ENCODE data around the gene CHTF8. TPM values are rescaled to one million over a fixed set of nuclear protein-coding genes. Genes with fewer than 3 reads are reported as not detected.

Gene CHTF8
- total RNA-seq, 1 experiment from 2014 or later: 107 TPM

DNA sequence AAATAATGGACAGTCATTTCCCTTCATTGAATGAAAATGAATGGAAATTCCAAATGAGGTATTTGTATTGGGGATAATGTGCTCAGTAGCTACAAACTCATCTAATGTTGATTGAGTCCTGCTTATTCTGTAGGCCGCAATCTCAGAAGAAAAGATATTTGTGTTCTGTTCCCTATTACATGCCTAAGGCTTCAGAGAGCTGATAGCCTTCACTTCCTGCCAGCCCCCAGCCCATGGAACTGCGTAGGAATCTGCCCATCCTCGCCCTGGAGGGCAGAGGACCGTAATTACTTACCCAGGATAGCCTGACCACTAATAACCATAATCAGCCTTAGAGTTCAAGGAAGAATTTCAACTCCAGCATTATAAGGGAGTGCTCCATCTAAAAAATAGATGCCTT lies 36.7 kb upstream of the CHTF8 start:
- H3K36me3 Mint-ChIP-seq (ENCODE audit: insufficient read depth, unreplicated experiment): peaks cover 68% of the 10 kb centered on the region
- H3K27ac Mint-ChIP-seq (ENCODE audit: low read depth, unreplicated experiment): no peak overlapping the region
- BruUV-seq (replicated peaks): no TSS peak

GRCh38 chr16:69166946-69167930 lies 34.9 kb upstream of the CHTF8 start:
- Mint-ChIP-seq H3K4me1 (ENCODE audit: insufficient read depth, unreplicated experiment) (no peaks in the 10 kb centered on the region), H3K4me3 (ENCODE audit: unreplicated experiment) (no peak overlapping the region), H3K36me3 (ENCODE audit: insufficient read depth, unreplicated experiment) (peaks cover 75% of the 10 kb centered on the region), H3K9me3 (ENCODE audit: unreplicated experiment) (no peaks in the 10 kb centered on the region), H3K27ac (ENCODE audit: low read depth, unreplicated experiment) (no peak overlapping the region), H3K27me3 (ENCODE audit: insufficient read depth, unreplicated experiment) (no peaks in the 10 kb centered on the region)
- no TSS peak for BruUV-seq (replicated peaks)
- CTCF ChIA-PET: interaction anchor here (0.6 to 2.1 kb wide), 8 partner anchors 10 to 121 kb away, joined by 3 to 7 read pairs (median 4); no protein-coding TSS in a partner anchor
- TF ChIP-seq, protein P1, sequence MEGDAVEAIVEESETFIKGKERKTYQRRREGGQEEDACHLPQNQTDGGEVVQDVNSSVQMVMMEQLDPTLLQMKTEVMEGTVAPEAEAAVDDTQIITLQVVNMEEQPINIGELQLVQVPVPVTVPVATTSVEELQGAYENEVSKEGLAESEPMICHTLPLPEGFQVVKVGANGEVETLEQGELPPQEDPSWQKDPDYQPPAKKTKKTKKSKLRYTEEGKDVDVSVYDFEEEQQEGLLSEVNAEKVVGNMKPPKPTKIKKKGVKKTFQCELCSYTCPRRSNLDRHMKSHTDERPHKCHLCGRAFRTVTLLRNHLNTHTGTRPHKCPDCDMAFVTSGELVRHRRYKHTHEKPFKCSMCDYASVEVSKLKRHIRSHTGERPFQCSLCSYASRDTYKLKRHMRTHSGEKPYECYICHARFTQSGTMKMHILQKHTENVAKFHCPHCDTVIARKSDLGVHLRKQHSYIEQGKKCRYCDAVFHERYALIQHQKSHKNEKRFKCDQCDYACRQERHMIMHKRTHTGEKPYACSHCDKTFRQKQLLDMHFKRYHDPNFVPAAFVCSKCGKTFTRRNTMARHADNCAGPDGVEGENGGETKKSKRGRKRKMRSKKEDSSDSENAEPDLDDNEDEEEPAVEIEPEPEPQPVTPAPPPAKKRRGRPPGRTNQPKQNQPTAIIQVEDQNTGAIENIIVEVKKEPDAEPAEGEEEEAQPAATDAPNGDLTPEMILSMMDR (IDR thresholded peaks at IDR 0.05; ENCODE audit: unreplicated experiment): no peak
- intact Hi-C loops (cut with micrococcal nuclease): no loop called here
- POLR2A ChIA-PET: interaction anchor here (0.5 to 1.2 kb wide), 6 partner anchors 10 to 244 kb away, joined by 3 to 4 read pairs (median 4); no protein-coding TSS in a partner anchor
- no peak for DNase-seq (ENCODE audit: unreplicated experiment)

More for the DNA sequence above, 36.7 kb upstream of the CHTF8 start:
- ChIA-PET CTCF (interaction anchor here (1.0 to 2.1 kb wide), 2 partner anchors 11 to 19 kb away, joined by 4 to 6 read pairs; no protein-coding TSS in a partner anchor), POLR2A (interaction anchor here (0.6 to 1.2 kb wide), 2 partner anchors 36 to 150 kb away, joined by 3 to 5 read pairs; no protein-coding TSS in a partner anchor)
- TF ChIP-seq, protein P1 (IDR thresholded peaks at IDR 0.05; ENCODE audit: unreplicated experiment): no peak
- Mint-ChIP-seq H3K9me3 (ENCODE audit: unreplicated experiment) (no peaks in the 10 kb centered on the region), H3K27me3 (ENCODE audit: insufficient read depth, unreplicated experiment) (no peaks in the 10 kb centered on the region), H3K4me1 (ENCODE audit: insufficient read depth, unreplicated experiment) (peaks cover 8% of the 10 kb centered on the region), H3K4me3 (ENCODE audit: unreplicated experiment) (no peak overlapping the region)
- DNase-seq (ENCODE audit: unreplicated experiment): no peak
- intact Hi-C loops (cut with micrococcal nuclease): no loop called here

DNA sequence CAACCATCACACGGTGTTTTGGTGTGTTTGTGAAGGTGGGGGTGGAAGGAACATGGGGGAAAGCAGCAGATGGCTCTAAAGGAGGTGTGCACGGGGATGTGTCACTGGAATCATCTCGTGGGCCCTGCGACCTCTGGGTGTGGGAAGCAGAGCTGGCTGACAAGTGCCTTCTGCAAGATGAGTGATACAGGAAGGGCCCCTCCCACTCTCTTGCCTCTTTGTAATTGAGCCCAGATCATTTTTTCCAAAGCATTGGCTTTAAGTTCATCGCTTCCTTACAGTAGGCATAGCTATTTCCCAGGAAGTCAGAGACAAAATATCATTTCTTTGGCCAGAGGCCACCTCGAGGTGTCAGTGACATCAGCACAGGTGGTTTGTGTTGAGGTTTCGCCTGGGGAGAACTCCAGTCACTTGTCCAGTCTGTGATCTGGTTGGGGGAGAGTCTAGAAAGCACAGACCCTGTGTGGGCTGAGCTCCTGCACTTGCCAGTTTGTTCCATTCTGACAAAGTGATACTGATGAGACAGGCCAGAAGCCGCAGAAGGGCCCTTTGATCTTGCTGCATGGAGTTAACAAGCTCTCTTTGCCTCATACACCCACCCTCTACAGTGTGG lies 33.9 kb upstream of the CHTF8 start:
- ChIA-PET CTCF (interaction anchor here (0.7 to 1.7 kb wide), 7 partner anchors 13 to 399 kb away, joined by 3 to 7 read pairs (median 4); partner anchors contain the start of gene NFAT5), POLR2A (interaction anchor here (0.5 to 1.2 kb wide), 2 partner anchors 14 to 16 kb away, joined by 3 to 4 read pairs; no protein-coding TSS in a partner anchor)
- TF ChIP-seq, protein P1 (IDR thresholded peaks at IDR 0.05; ENCODE audit: unreplicated experiment): no peak
- intact Hi-C loops (cut with micrococcal nuclease): no loop called here
- Mint-ChIP-seq H3K27ac (ENCODE audit: low read depth, unreplicated experiment) (no peak overlapping the region), H3K36me3 (ENCODE audit: insufficient read depth, unreplicated experiment) (peaks cover 85% of the 10 kb centered on the region), H3K9me3 (ENCODE audit: unreplicated experiment) (no peaks in the 10 kb centered on the region), H3K4me3 (ENCODE audit: unreplicated experiment) (no peak overlapping the region), H3K4me1 (ENCODE audit: insufficient read depth, unreplicated experiment) (no peaks in the 10 kb centered on the region), H3K27me3 (ENCODE audit: insufficient read depth, unreplicated experiment) (no peaks in the 10 kb centered on the region)
- no peak for DNase-seq (ENCODE audit: unreplicated experiment)
- BruUV-seq (replicated peaks): no TSS peak

- H3K27me3 Mint-ChIP-seq (ENCODE audit: insufficient read depth, unreplicated experiment): no peaks in the 10 kb centered on the region
- no peak overlapping the region for H3K27ac Mint-ChIP-seq (ENCODE audit: low read depth, unreplicated experiment)
- CTCF ChIA-PET: interaction anchor here (0.6 to 1.5 kb wide), 5 partner anchors 9 to 122 kb away, joined by 3 to 7 read pairs (median 4); no protein-coding TSS in a partner anchor
These were observed 33.2 kb upstream of the CHTF8 start for GRCh38 chr16:69165584-69165983.

More at GRCh38 chr16:69165584-69165983, 33.2 kb upstream of the CHTF8 start:
- no peak for DNase-seq (ENCODE audit: unreplicated experiment)
- Mint-ChIP-seq H3K4me3 (ENCODE audit: unreplicated experiment) (no peak overlapping the region), H3K4me1 (ENCODE audit: insufficient read depth, unreplicated experiment) (no peaks in the 10 kb centered on the region), H3K36me3 (ENCODE audit: insufficient read depth, unreplicated experiment) (peaks cover 92% of the 10 kb centered on the region), H3K9me3 (ENCODE audit: unreplicated experiment) (no peaks in the 10 kb centered on the region)
- intact Hi-C loops (cut with micrococcal nuclease): no loop called here
- POLR2A ChIA-PET: no interaction called here
- TF ChIP-seq, protein P1 (IDR thresholded peaks at IDR 0.05; ENCODE audit: unreplicated experiment): no peak
- no TSS peak for BruUV-seq (replicated peaks)
